HG03432 (cell line): ENCODE measurements around the gene MYO1B.

Experiments
- ATAC-seq: cut with Tn5 transposase; IDR thresholded peaks from one replicate; pipeline ENCODE4 v1.9.1; 2021; ENCODE audit warnings: mild to moderate bottlenecking, moderate library complexity; ENCODE audit not compliant: unreplicated experiment

The MYO1B gene

GRCh38 chr2:191318729-191319078 lies 73.5 kb downstream of the MYO1B start:
- no peak for ATAC-seq

GRCh38 chr2:191319186-191319585 lies 74.0 kb downstream of the MYO1B start:
- ATAC-seq: no peak

- no peak for ATAC-seq
Measured at GRCh38 chr2:191320881-191321280, 75.7 kb downstream of the MYO1B start.

GRCh38 chr2:191321861-191322662 lies 76.9 kb downstream of the MYO1B start:
- ATAC-seq: peak; percentile 83

- ATAC-seq: no peak
Measured at GRCh38 chr2:191322828-191323506, 77.8 kb downstream of the MYO1B start.

- ATAC-seq: no peak
Measured at GRCh38 chr2:191325651-191326365, 80.6 kb downstream of the MYO1B start.

- ATAC-seq: no peak
Measured at GRCh38 chr2:191327484-191327883, 82.3 kb downstream of the MYO1B start.

- no peak for ATAC-seq
Measured at GRCh38 chr2:191328150-191328809, 83.1 kb downstream of the MYO1B start.

GRCh38 chr2:191329841-191330240 lies 84.6 kb downstream of the MYO1B start:
- ATAC-seq: no peak

GRCh38 chr2:191333911-191334357 lies 88.7 kb downstream of the MYO1B start:
- ATAC-seq: no peak

- ATAC-seq: no peak
Measured at GRCh38 chr2:191335875-191336464, 90.8 kb downstream of the MYO1B start.

- no peak for ATAC-seq
Measured at GRCh38 chr2:191341436-191341835, 96.2 kb downstream of the MYO1B start.

GRCh38 chr2:191343796-191344338 lies 98.7 kb downstream of the MYO1B start:
- ATAC-seq: no peak

- ATAC-seq: no peak
Measured at GRCh38 chr2:191345788-191346187, 100.6 kb downstream of the MYO1B start.

- ATAC-seq: no peak
Measured at GRCh38 chr2:191347154-191347553, 102.0 kb downstream of the MYO1B start.

GRCh38 chr2:191347881-191348280 lies 102.7 kb downstream of the MYO1B start:
- ATAC-seq: no peak

GRCh38 chr2:191349990-191350389 lies 104.8 kb downstream of the MYO1B start:
- ATAC-seq: no peak

- ATAC-seq: no peak
Measured at GRCh38 chr2:191350826-191351225, 105.6 kb downstream of the MYO1B start.

GRCh38 chr2:191351298-191351697 lies 106.1 kb downstream of the MYO1B start:
- ATAC-seq: no peak

- no peak for ATAC-seq
Measured at GRCh38 chr2:191351921-191352320, 106.7 kb downstream of the MYO1B start.

- ATAC-seq: no peak
Measured at GRCh38 chr2:191352536-191352935, 107.3 kb downstream of the MYO1B start.
